HEK293 (cell line): ENCODE data around the gene ELMO1.

Experiments used
- CTCF ChIA-PET: fragments of 350-600 bp; formaldehyde crosslinking; extraction: SDS; loops from one replicate; lab custom pipeline; 2021; ENCODE audit warnings: antibody characterized with exemption; lab: Yijun Ruan, JAX
- POLR2A ChIA-PET: fragments of 300-600 bp; formaldehyde crosslinking; extraction: SDS; loops from one replicate; lab custom pipeline; 2020; ENCODE audit warnings: antibody characterized with exemption, inconsistent platforms; lab: Yijun Ruan, JAX
- H3K27ac ChIP-seq: fragments of 200-500 bp; sonication (Bioruptor generic); 2 replicates; pipeline ENCODE4 v1.5.1; 2014; ENCODE audit warnings: low read depth, low read length, control low read depth, inconsistent platforms; ENCODE audit errors: extremely low read depth
- H3K36me3 ChIP-seq, 2 experiments: fragments of 200-500 bp in 1 of 2; sonication (Bioruptor generic) in 1 of 2; 1 replicate in 1 of 2; 2 replicates in 1 of 2; pipeline ENCODE4 v1.5.1; 2014 to 2017; ENCODE audit warnings: inconsistent platforms in 2 of 2, low read length in 2 of 2; ENCODE audit not compliant: control insufficient read depth in 2 of 2, insufficient read depth in 1 of 2
- H3K4me1 ChIP-seq: fragments of 200-500 bp; sonication (Bioruptor generic); 2 replicates; pipeline ENCODE4 v1.5.1; 2014; ENCODE audit warnings: mild to moderate bottlenecking, low read length, inconsistent platforms; ENCODE audit not compliant: control insufficient read depth, insufficient read depth
- H3K4me3 ChIP-seq: 2 replicates; pipeline ENCODE4 v1.5.1; 2011; ENCODE audit warnings: low read depth, mild to moderate bottlenecking, control low read depth, low read length, moderate library complexity
- H3K9me3 ChIP-seq: fragments of 200-500 bp; sonication (Bioruptor generic); 2 replicates; pipeline ENCODE4 v1.5.1; 2014; ENCODE audit warnings: low read depth, low read length, inconsistent platforms; ENCODE audit not compliant: control insufficient read depth, insufficient read depth
- BCL11B ChIP-seq: fragments of 450-650 bp; formaldehyde crosslinking; IDR thresholded peaks from 2 replicates; pipeline ENCODE4 v1.5.1; 2016; ENCODE audit warnings: low read depth, missing biosample characterization, missing genetic modification characterization
- HOXC10 ChIP-seq: sonication (generic); formaldehyde crosslinking; IDR thresholded peaks from 2 replicates; pipeline ENCODE4 v1.8.1; 2023; ENCODE audit warnings: mild to moderate bottlenecking, missing genetic modification reagents
- KLF10 ChIP-seq: fragments of 450-650 bp; IDR thresholded peaks from 2 replicates; pipeline ENCODE4 v1.5.1; 2018; ENCODE audit warnings: missing biosample characterization, mild to moderate bottlenecking, missing genetic modification characterization
- KLF7 ChIP-seq: fragments of 450-650 bp; formaldehyde crosslinking; IDR thresholded peaks from 2 replicates; pipeline ENCODE4 v1.5.1; 2016; ENCODE audit warnings: missing biosample characterization, missing genetic modification characterization, borderline replicate concordance
- KLF9 ChIP-seq: fragments of 450-650 bp; formaldehyde crosslinking; IDR thresholded peaks from 2 replicates; pipeline ENCODE4 v1.5.1; 2016; ENCODE audit warnings: missing biosample characterization, missing genetic modification characterization, low read depth
- MEIS1 ChIP-seq: sonication (generic); formaldehyde crosslinking; IDR thresholded peaks from 2 replicates; pipeline ENCODE4 v1.8.1; 2022; ENCODE audit warnings: missing genetic modification reagents, mild to moderate bottlenecking, borderline replicate concordance
- MZF1 ChIP-seq: fragments of 450-650 bp; formaldehyde crosslinking; IDR thresholded peaks from 2 replicates; pipeline ENCODE4 v1.5.1; 2017; ENCODE audit warnings: missing biosample characterization, missing genetic modification characterization, borderline replicate concordance
- RBAK ChIP-seq: fragments of 450-650 bp; formaldehyde crosslinking; IDR thresholded peaks from 2 replicates; pipeline ENCODE4 v1.5.1; 2016; ENCODE audit warnings: missing biosample characterization, missing genetic modification characterization
- SCRT2 ChIP-seq: fragments of 450-650 bp; formaldehyde crosslinking; IDR thresholded peaks from 2 replicates; pipeline ENCODE4 v1.5.1; 2016; ENCODE audit warnings: missing biosample characterization, missing genetic modification characterization
- SP2 ChIP-seq: fragments of 450-650 bp; formaldehyde crosslinking; IDR thresholded peaks from 2 replicates; pipeline ENCODE4 v1.5.1; 2016; ENCODE audit warnings: missing biosample characterization, missing genetic modification characterization
- TCF7L2 ChIP-seq: IDR thresholded peaks from 2 replicates; pipeline ENCODE4 v1.6.1; 2011; ENCODE audit warnings: low read depth, mild to moderate bottlenecking, inconsistent platforms, low read length, moderate library complexity, borderline replicate concordance
- ZBTB17 ChIP-seq: fragments of 450-650 bp; formaldehyde crosslinking; IDR thresholded peaks from 2 replicates; pipeline ENCODE4 v1.5.1; 2016; ENCODE audit warnings: missing biosample characterization, missing genetic modification characterization
- ZBTB7A ChIP-seq: fragments of 450-650 bp; formaldehyde crosslinking; IDR thresholded peaks from 2 replicates; pipeline ENCODE4 v1.5.1; 2016; ENCODE audit warnings: low read depth, missing biosample characterization, missing genetic modification characterization
- ZFP3 ChIP-seq: fragments of 450-650 bp; formaldehyde crosslinking; IDR thresholded peaks from 2 replicates; pipeline ENCODE4 v1.5.1; 2016; ENCODE audit warnings: low read depth, missing biosample characterization, missing genetic modification characterization
- ZNF169 ChIP-seq: fragments of 450-650 bp; formaldehyde crosslinking; IDR thresholded peaks from 2 replicates; pipeline ENCODE4 v1.5.1; 2016; ENCODE audit warnings: missing biosample characterization, missing genetic modification characterization
- ZNF248 ChIP-seq: fragments of 450-650 bp; formaldehyde crosslinking; IDR thresholded peaks from 2 replicates; pipeline ENCODE4 v1.5.1; 2017; ENCODE audit warnings: missing biosample characterization, missing genetic modification characterization
- ZNF266 ChIP-seq: fragments of 450-650 bp; formaldehyde crosslinking; IDR thresholded peaks from 2 replicates; pipeline ENCODE4 v1.5.1; 2016; ENCODE audit warnings: missing biosample characterization, missing genetic modification characterization, low read depth
- ZNF433 ChIP-seq: fragments of 450-650 bp; formaldehyde crosslinking; IDR thresholded peaks from 2 replicates; pipeline ENCODE4 v1.5.1; 2016; ENCODE audit warnings: missing biosample characterization, missing genetic modification characterization, low read depth
- ZNF624 ChIP-seq: fragments of 450-650 bp; formaldehyde crosslinking; IDR thresholded peaks from 2 replicates; pipeline ENCODE4 v1.5.1; 2017; ENCODE audit warnings: missing biosample characterization, missing genetic modification characterization
- ZXDB ChIP-seq: fragments of 450-650 bp; formaldehyde crosslinking; IDR thresholded peaks from 2 replicates; pipeline ENCODE4 v1.5.1; 2016; ENCODE audit warnings: missing biosample characterization, missing genetic modification characterization
- TF ChIP-seq, protein P1 (sequence below): fragments of 450-650 bp; formaldehyde crosslinking; IDR thresholded peaks from 2 replicates; pipeline ENCODE4 v1.5.1; 2016; ENCODE audit warnings: missing biosample characterization, missing genetic modification characterization
- TF ChIP-seq, protein P2 (sequence below): fragments of 450-650 bp; formaldehyde crosslinking; IDR thresholded peaks from 2 replicates; pipeline ENCODE4 v1.5.1; 2016; ENCODE audit warnings: missing biosample characterization, missing genetic modification characterization
- TF ChIP-seq, protein P3 (sequence below): fragments of 450-650 bp; formaldehyde crosslinking; IDR thresholded peaks from 2 replicates; pipeline ENCODE4 v1.5.1; 2016; ENCODE audit warnings: missing biosample characterization, missing genetic modification characterization
- TF ChIP-seq, protein P4 (sequence below): sonication (generic); formaldehyde crosslinking; IDR thresholded peaks from 2 replicates; pipeline ENCODE4 v1.8.1; 2022; ENCODE audit warnings: mild to moderate bottlenecking, moderate library complexity, missing genetic modification reagents
- TF ChIP-seq, protein P5 (sequence below): fragments of 450-650 bp; IDR thresholded peaks from 2 replicates; pipeline ENCODE4 v1.5.1; 2018; ENCODE audit warnings: missing biosample characterization, mild to moderate bottlenecking, missing genetic modification characterization

The ELMO1 gene

DNA sequence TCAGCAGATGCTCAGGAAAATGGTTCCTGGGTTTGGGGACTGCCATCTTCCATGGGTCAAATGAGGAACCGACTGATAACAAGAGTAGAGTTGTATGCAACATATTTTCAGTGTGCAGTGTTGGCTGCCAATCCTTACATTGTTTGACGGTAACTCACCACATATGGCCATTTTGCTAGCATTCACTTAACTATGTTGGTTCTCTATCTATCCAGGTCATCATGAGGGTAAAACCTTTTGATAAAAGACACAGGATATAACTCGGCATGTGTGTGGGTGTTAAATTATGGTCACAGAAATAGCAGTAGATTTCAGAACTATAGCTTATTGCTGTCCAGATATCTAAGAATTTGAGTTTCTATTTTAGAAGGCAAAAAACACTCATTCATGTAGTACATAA lies 583.6 kb downstream of the ELMO1 start:
- H3K27ac ChIP-seq, result no peak overlapping the region
- ChIA-PET CTCF (interaction anchor here (0.6 kb wide), 1 partner anchor 71 kb away, joined by 3 read pairs; no protein-coding TSS in a partner anchor), POLR2A (no interaction called here)
- H3K9me3 ChIP-seq, result no peaks in the 10 kb centered on the region
- H3K4me3 ChIP-seq, result no peak overlapping the region
- TF ChIP-seq RBAK (tag by site-specific recombination), result no peak
- TF ChIP-seq, protein P1, sequence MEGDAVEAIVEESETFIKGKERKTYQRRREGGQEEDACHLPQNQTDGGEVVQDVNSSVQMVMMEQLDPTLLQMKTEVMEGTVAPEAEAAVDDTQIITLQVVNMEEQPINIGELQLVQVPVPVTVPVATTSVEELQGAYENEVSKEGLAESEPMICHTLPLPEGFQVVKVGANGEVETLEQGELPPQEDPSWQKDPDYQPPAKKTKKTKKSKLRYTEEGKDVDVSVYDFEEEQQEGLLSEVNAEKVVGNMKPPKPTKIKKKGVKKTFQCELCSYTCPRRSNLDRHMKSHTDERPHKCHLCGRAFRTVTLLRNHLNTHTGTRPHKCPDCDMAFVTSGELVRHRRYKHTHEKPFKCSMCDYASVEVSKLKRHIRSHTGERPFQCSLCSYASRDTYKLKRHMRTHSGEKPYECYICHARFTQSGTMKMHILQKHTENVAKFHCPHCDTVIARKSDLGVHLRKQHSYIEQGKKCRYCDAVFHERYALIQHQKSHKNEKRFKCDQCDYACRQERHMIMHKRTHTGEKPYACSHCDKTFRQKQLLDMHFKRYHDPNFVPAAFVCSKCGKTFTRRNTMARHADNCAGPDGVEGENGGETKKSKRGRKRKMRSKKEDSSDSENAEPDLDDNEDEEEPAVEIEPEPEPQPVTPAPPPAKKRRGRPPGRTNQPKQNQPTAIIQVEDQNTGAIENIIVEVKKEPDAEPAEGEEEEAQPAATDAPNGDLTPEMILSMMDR (tag by site-specific recombination), result no peak
- no peak for TF ChIP-seq ZFP3
- TF ChIP-seq, protein P2, sequence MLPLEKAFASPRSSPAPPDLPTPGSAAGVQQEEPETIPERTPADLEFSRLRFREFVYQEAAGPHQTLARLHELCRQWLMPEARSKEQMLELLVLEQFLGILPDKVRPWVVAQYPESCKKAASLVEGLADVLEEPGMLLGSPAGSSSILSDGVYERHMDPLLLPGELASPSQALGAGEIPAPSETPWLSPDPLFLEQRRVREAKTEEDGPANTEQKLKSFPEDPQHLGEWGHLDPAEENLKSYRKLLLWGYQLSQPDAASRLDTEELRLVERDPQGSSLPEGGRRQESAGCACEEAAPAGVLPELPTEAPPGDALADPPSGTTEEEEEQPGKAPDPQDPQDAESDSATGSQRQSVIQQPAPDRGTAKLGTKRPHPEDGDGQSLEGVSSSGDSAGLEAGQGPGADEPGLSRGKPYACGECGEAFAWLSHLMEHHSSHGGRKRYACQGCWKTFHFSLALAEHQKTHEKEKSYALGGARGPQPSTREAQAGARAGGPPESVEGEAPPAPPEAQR, result no peak
- TF ChIP-seq ZNF624 (tag by site-specific recombination), result no peak
- no peak for TF ChIP-seq KLF7 (tag by site-specific recombination)
- TF ChIP-seq BCL11B (tag by site-specific recombination), result no peak
- TF ChIP-seq TCF7L2, result no peak
- TF ChIP-seq ZNF433 (tag by site-specific recombination), result no peak
- no peak for TF ChIP-seq ZBTB7A (tag by site-specific recombination)
- TF ChIP-seq MZF1 (tag by site-specific recombination), result no peak
- no peak for TF ChIP-seq ZBTB17 (tag by site-specific recombination)
- no peak for TF ChIP-seq MEIS1
- no peak for TF ChIP-seq ZNF248 (tag by site-specific recombination)
- TF ChIP-seq ZNF169 (tag by site-specific recombination), result no peak
- no peaks in the 10 kb centered on the region for H3K4me1 ChIP-seq
- no peaks in the 10 kb centered on the region for H3K36me3 ChIP-seq

DNA sequence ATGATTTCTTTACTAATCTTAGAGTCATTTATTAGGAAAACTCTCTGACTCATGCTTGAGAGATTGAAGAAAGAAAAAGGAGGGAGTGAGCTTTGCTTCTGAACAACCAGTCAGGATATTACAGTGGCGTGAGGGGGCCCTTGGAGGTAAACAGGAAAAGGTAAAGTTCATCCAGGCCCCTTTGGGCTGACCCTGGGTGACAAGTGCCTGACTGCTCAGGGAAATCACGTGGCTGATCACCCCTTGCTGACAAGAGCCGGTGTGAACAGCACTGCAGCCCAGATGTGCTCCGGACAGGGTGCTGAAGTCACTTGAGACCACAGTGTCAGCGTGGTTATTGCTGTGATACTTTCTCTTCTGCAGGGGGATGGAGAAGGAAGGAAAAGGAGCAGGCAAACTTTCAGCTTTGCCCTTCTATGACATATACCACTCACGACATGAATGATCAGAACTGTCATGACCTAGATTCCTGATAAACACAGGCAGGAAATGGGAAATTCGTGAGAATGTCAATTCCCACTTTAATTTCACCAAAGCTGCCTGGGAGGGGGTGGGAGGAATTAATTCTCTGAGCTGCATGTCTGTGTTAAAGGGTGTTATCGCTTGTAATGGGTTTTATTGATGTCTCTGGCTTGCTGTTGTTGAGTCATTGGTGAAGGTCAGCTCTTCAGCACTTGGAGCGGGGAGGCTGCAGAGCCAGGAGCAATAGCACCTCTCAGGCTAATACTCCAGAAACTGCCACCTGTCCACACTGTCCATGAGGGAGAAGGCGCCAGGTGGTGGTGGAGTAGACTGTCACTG lies 584.6 kb downstream of the ELMO1 start:
- ChIA-PET CTCF (interaction anchor here (0.8 kb wide), 1 partner anchor 40 kb away, joined by 4 read pairs; no protein-coding TSS in a partner anchor), POLR2A (no interaction called here)
- Histone ChIP-seq H3K9me3 (no peaks in the 10 kb centered on the region), H3K4me1 (no peaks in the 10 kb centered on the region), H3K4me3 (no peak overlapping the region), H3K36me3 (no peaks in the 10 kb centered on the region), H3K27ac (no peak overlapping the region)
- TF ChIP-seq SCRT2 (tag by site-specific recombination) (no peak), KLF9 (no peak)

DNA sequence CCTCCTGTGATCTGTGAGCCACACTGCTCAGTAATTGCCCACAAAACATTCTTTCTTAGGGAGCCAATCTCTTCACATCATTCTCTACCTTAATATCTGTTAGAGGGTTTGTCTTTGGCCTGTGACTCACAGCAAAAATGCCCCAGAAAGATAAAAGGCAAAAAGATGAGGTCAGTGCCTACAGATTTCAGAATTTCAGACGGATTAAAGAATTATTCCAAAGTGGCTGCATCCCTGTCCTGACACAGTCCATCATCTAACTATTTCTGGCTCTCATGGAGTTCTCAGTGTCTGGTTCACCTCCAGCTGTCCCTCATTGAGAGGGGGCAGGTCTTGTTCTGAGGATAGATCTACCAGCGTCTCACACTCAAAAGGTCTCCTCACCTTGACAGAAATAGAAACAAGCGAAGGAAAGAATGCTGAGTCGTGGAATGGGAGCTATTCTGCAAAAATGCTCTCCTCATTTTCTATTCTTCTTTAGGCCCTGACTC lies 585.8 kb downstream of the ELMO1 start:
- H3K36me3 ChIP-seq, result no peaks in the 10 kb centered on the region
- H3K4me1 ChIP-seq, result no peaks in the 10 kb centered on the region
- no peak overlapping the region for H3K4me3 ChIP-seq
- POLR2A ChIA-PET, result no interaction called here
- H3K27ac ChIP-seq, result no peak overlapping the region
- H3K9me3 ChIP-seq, result no peaks in the 10 kb centered on the region
- CTCF ChIA-PET, result interaction anchor here (0.5 kb wide), 1 partner anchor 375 kb away, joined by 3 read pairs; no protein-coding TSS in a partner anchor
- no peak for TF ChIP-seq ZXDB (tag by site-specific recombination)
- TF ChIP-seq HOXC10 (CRISPR knock-in tag), result no peak
- no peak for TF ChIP-seq KLF10 (tag by site-specific recombination)
- TF ChIP-seq SP2 (tag by site-specific recombination), result no peak
- TF ChIP-seq, protein P3, sequence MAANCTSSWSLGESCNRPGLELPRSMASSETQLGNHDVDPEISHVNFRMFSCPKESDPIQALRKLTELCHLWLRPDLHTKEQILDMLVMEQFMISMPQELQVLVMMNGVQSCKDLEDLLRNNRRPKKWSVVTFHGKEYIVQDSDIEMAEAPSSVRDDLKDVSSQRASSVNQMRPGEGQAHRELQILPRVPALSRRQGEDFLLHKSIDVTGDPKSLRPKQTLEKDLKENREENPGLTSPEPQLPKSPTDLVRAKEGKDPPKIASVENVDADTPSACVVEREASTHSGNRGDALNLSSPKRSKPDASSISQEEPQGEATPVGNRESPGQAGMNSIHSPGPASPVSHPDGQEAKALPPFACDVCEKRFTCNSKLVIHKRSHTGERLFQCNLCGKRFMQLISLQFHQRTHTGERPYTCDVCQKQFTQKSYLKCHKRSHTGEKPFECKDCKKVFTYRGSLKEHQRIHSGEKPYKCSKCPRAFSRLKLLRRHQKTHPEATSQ (tag by site-specific recombination), result no peak
- no peak for TF ChIP-seq ZNF248 (tag by site-specific recombination)
- TF ChIP-seq, protein P4, sequence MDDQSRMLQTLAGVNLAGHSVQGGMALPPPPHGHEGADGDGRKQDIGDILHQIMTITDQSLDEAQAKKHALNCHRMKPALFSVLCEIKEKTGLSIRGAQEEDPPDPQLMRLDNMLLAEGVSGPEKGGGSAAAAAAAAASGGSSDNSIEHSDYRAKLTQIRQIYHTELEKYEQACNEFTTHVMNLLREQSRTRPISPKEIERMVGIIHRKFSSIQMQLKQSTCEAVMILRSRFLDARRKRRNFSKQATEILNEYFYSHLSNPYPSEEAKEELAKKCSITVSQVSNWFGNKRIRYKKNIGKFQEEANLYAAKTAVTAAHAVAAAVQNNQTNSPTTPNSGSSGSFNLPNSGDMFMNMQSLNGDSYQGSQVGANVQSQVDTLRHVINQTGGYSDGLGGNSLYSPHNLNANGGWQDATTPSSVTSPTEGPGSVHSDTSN (CRISPR knock-in tag), result no peak
- TF ChIP-seq ZNF266 (tag by site-specific recombination), result no peak
- TF ChIP-seq, protein P5, sequence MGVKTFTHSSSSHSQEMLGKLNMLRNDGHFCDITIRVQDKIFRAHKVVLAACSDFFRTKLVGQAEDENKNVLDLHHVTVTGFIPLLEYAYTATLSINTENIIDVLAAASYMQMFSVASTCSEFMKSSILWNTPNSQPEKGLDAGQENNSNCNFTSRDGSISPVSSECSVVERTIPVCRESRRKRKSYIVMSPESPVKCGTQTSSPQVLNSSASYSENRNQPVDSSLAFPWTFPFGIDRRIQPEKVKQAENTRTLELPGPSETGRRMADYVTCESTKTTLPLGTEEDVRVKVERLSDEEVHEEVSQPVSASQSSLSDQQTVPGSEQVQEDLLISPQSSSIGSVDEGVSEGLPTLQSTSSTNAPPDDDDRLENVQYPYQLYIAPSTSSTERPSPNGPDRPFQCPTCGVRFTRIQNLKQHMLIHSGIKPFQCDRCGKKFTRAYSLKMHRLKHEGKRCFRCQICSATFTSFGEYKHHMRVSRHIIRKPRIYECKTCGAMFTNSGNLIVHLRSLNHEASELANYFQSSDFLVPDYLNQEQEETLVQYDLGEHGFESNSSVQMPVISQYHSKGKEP (tag by site-specific recombination), result no peak
